Right renal pelvis (tissue), 4 donors: ENCODE measurements around the gene SOX1. TPM values are rescaled to one million over a fixed set of nuclear protein-coding genes. Genes with fewer than 3 reads are reported as not detected.

ENCODE experiments used
- DNase-seq, 4 donors: peaks; one replicate each; pipeline ENCODE4 v3.0.0-alpha.2; 2013; ENCODE audit warnings: low read depth in 4 of 4, low spot score in 3 of 4, missing footprints in 1 of 4
- polyA plus RNA-seq, 4 donors: library from polyadenylated mRNA; unstranded; fragments of 120-200 nt; gene quantifications; one replicate each; pipeline ENCODE4 v1.2.1, GENCODE V29; 2013; ENCODE audit not compliant: insufficient read length in 4 of 4

SOX1 gene
- not detected for polyA plus RNA-seq

GRCh38 chr13:112067116-112067741 lies at the start of gene SOX1:
TSS of gene SOX1 (plus strand) at chr13:112067149. CDS start at chr13:112067659, 510 bp downstream.
- no peak for DNase-seq

GRCh38 chr13:112024577-112024976 lies 42.4 kb upstream of the SOX1 start:
- DNase-seq: no peak

GRCh38 chr13:112027250-112027649 lies 39.7 kb upstream of the SOX1 start:
- no peak for DNase-seq

- no peak for DNase-seq
Observed at GRCh38 chr13:112028481-112028880, 38.5 kb upstream of the SOX1 start.

- DNase-seq: no peak
Observed at GRCh38 chr13:112029143-112029542, 37.8 kb upstream of the SOX1 start.

GRCh38 chr13:112032186-112032993 lies 34.6 kb upstream of the SOX1 start:
- DNase-seq: no peak

GRCh38 chr13:112034231-112034630 lies 32.7 kb upstream of the SOX1 start:
- DNase-seq: no peak

- no peak for DNase-seq
Observed at GRCh38 chr13:112034846-112035245, 32.1 kb upstream of the SOX1 start.

GRCh38 chr13:112042496-112042895 lies 24.5 kb upstream of the SOX1 start:
- DNase-seq: no peak

GRCh38 chr13:112052213-112052612 lies 14.7 kb upstream of the SOX1 start:
- DNase-seq: no peak

GRCh38 chr13:112053167-112053743 lies 13.7 kb upstream of the SOX1 start:
- no peak for DNase-seq

GRCh38 chr13:112053744-112054615 lies 13.0 kb upstream of the SOX1 start:
- no peak for DNase-seq

GRCh38 chr13:112054616-112055015 lies 12.3 kb upstream of the SOX1 start:
- DNase-seq: no peak

GRCh38 chr13:112055036-112055914 lies 11.7 kb upstream of the SOX1 start:
- DNase-seq: no peak

- no peak for DNase-seq
Observed at GRCh38 chr13:112055915-112056269, 11.1 kb upstream of the SOX1 start.

GRCh38 chr13:112056284-112056727 lies 10.6 kb upstream of the SOX1 start:
- no peak for DNase-seq

- DNase-seq: no peak
Observed at GRCh38 chr13:112056739-112057438, 10.1 kb upstream of the SOX1 start.

GRCh38 chr13:112057439-112057735 lies 9.6 kb upstream of the SOX1 start:
- no peak for DNase-seq

GRCh38 chr13:112057736-112058518 lies 9.0 kb upstream of the SOX1 start:
- no peak for DNase-seq
